HG02870 (cell line): ENCODE data around the gene OSBPL1A.
"Not testable (repeated sequence)": the region's sequence is repeated elsewhere in the genome, so short reads cannot be mapped to it uniquely, and the experiment has no call there.

Experiments used
- ATAC-seq: cut with Tn5 transposase; IDR thresholded peaks from one replicate; pipeline ENCODE4 v1.9.1; 2021; ENCODE audit warnings: mild to moderate bottlenecking, moderate library complexity; ENCODE audit not compliant: unreplicated experiment

The OSBPL1A gene

GRCh38 chr18:24398540-24398939, 916 bp upstream of the OSBPL1A start:
- no peak for ATAC-seq

- no peak for ATAC-seq
Measured at GRCh38 chr18:24397131-24397693, 412 bp downstream of the OSBPL1A start.

DNA sequence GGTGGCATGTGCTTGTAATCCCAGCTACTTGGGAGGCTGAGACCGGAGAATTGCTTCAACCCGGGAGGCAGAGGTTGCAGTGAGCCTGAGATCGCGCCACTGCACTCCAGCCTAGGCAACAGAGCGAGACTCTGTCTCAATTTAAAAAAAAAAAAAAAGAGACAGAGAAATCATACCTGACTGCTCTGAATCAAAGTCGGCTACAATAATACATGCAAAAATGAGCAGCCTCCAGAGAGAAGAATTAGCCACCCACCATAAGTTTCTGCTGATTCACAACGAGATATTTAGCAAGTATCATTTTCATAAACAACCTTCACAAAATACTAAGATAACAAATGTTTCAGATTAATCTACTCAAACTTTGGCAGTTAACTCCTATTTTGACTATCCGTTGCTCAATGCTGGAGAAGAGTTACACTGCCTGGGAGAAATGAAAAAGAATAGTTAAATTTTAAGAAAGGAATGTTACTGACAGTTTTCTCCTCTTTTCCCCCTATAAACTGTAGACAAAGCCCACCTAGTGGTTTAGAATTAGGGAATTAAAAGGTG, 1.5 kb downstream of the OSBPL1A start:
- no peak for ATAC-seq

- ATAC-seq, result no peak
Measured at GRCh38 chr18:24395049-24395795, 2.4 kb downstream of the OSBPL1A start.

GRCh38 chr18:24388957-24389356, 8.7 kb downstream of the OSBPL1A start:
- no peak for ATAC-seq

DNA sequence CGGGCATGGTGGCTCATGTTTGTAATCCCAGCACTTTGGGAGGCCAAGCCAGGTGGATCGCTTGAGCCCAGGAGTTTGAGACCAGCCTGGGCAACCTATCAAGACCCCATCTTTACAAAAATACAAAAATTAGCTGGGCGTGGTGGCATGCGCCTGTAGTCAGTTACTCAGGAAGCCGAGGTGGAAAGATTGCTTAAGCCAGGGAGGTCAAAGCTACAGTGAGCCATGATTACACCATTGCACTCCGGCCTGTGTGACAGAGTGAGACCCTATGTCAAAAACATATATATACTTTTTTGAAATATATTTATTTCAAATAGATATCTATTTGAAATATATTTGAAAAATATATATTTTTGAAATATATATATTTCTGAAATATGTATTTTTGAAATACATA, 10.9 kb downstream of the OSBPL1A start:
- no peak for ATAC-seq

- no peak for ATAC-seq
Measured at GRCh38 chr18:24381126-24381525, 16.5 kb downstream of the OSBPL1A start.

GRCh38 chr18:24380163-24380747, 17.4 kb downstream of the OSBPL1A start:
- no peak for ATAC-seq

- no peak for ATAC-seq
Measured at GRCh38 chr18:24378598-24378997, 19.0 kb downstream of the OSBPL1A start.

DNA sequence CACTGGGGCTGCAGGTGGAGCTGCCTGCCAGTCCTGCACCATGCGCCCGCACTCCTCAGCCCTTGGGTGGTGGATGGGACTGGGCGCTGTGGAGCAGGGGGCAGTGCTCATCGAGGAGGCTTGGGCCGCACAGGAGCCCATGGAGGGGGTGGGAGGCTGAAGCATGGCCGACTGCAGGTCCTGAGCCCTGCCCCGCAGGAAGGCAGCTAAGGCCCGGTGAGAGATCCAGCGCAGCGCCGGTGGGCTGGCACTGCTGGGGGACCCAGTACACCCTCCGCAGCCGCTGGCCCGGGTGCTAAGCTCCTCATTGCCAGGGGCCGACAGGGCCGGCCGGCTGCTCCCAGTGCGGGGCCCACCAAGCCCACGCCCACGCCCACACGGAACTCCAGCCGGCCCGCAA, 21.1 kb downstream of the OSBPL1A start:
- ATAC-seq, result not testable (repeated sequence)

GRCh38 chr18:24373328-24373727, 24.3 kb downstream of the OSBPL1A start:
- no peak for ATAC-seq

GRCh38 chr18:24372279-24372872, 25.2 kb downstream of the OSBPL1A start:
- no peak for ATAC-seq

DNA sequence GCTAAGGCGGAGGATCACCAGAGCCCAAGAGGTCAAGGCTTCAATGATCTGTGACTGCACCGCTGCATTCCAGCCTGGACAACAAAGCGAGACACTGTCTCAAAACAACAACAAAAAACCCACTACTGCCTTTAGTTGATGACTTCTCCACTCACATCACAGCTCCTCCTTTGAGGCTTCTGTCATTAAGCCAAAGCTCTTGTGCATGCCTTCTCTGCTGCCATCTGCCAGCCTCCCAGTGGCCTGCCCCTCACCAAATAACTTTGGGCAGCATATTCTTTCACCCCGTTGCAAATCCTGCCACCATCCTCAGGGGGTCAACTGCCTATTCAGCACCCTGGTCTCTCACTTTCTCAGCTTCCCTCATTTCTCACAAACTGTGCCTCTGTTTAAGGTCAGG, 27.5 kb downstream of the OSBPL1A start:
- no peak for ATAC-seq

GRCh38 chr18:24369426-24369825, 28.2 kb downstream of the OSBPL1A start:
- no peak for ATAC-seq

GRCh38 chr18:24368749-24369148, 28.9 kb downstream of the OSBPL1A start:
- ATAC-seq, result no peak

DNA sequence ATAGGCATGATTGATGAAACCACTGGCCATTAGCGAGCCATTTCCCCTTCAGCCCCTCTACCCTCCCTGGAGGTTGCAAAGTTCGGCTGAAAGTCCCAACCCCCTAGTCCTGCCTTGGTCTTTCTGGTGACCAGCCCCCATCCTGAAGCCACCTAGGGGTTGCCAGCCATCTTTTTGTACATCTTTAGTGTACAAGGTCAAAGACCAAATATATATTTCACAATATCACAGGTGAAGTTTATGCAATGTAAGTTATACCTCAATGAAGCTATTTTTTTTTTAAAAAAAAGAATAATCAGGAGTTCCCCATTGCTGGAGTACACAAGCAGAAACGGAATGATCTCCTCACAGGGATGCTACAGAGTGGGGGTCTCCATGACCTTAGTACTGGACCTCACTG, 31.3 kb downstream of the OSBPL1A start:
- ATAC-seq, result no peak

DNA sequence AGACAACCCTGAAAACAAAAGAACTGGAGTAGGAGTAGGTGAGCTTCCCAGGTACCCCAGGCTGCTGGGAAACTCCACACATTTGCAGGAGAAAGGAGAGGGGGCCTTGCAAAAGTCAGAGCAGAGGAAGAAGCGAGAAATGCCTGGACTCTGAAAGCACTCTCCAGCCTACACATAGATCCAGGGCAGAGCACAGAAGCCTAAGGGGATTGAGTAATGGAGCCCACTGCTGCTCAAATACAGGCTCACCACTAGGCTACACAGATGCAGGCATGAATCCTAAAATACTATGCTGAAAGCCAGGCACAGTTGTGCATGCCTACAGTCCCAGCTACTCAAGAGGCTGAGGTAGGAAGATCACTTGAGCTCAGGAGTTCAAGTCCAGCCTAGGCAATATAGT, 33.4 kb downstream of the OSBPL1A start:
- no peak for ATAC-seq

- ATAC-seq, result no peak
Measured at GRCh38 chr18:24362757-24363156, 34.9 kb downstream of the OSBPL1A start.

GRCh38 chr18:24359787-24360530, 37.7 kb downstream of the OSBPL1A start:
- ATAC-seq, result peak; percentile 44

GRCh38 chr18:24354278-24354677, 43.3 kb downstream of the OSBPL1A start:
- ATAC-seq, result no peak

- no peak for ATAC-seq
Measured at GRCh38 chr18:24346254-24346653, 51.4 kb downstream of the OSBPL1A start.
